Measurements from ENCODE around the gene NPBWR2.

Gene NPBWR2

DNA sequence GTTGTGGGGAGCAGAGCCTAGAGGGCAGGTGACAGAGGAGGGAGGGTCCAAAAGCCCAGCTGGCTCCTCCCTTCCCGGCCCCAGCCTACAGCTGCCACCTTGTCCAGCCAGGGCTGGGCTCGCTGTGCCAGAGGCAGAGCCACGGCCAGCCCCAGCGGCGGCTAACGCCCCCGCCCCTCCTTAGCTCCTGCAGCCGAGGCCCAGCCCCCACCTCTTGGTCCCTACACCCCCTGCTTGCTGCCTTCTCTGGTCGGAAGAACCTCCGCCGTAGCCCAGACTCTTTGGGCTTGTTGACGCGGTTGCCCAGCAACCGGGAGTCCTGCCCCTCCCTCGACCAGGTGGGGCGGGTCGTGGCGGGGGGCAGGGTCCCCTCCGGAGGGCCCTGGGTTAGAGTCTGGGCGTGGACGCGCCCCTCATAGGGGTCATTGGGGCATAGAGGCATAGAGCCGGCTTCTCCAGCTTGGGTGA, 22.6 kb downstream of the NPBWR2 start:
- DNase-seq (ENCODE audit: low read depth in 2 of 2), result no peak

DNA sequence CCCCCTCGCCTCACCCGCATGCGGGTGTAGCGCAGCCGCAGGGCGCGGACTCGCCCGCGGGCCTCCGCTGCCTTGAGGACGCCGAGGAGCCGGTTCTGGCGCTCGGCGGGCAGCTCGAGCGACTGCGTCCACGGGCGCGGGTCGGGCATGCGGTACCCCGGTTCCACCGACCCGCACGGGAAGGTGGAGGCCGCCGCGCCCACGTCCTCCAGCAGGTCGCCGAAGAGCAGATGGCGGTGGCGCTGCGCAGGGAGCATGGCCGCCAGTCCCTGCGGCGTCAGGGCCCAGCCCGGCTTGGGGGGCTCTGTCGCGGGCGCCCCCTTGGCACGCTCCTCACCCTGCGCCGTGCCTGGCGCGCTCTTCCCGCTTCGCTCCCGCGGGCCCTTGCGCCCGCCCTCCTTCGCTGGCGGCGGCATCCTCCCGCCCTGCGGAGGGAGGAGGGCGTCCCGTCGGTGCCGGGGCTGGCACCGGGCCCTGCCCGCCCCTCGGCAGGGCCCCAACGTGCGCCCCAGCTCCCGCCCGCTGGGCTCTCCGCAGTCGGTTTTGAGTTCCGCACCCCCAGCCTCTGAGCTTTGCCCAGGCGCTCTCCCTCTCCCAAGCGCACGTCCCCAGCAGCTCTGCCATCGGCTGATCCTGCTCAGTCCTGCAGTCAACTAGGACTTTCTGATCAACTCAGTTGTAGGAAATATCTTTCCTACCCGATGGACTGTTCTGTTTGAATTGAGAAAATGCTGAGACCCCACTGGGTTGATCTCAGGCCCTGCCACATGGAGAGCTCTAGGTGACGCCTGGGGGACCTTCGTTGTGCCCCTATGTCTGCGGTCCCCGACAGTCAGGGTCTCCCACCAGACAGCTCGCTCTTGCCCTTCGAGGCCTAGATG, 23.3 kb downstream of the NPBWR2 start, which contains the start of gene LKAAEAR1:
Gene LKAAEAR1, minus strand, starts transcription at position 595 of the 881 bp plus-strand sequence. Its CDS starts 179 bp downstream, at position 416.
- no peak for DNase-seq (ENCODE audit: low read depth in 2 of 2)

DNA sequence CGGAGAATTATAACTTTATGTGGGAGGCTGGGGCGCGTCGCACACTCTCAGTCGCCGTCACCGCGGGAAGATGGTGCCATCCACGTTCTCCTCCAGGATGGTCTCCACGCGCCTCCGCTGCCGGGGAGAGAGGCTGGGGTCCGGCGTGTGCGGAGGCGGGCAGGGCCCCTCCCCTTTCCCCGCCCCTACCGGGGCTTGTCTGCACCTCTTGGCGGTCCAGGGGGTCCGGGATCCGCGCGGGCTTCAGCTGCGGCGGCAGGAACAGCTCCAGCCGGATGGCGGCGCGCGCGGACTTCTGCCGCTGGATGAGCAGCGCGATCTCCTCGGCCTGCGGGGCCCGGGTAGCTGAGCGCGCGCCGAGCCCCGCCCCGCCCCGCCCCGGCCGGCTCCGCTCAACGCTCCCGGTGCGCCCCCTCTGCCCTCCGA, 24.0 kb downstream of the NPBWR2 start:
- peak; percentile 25 to 40 for DNase-seq (ENCODE audit: low read depth in 2 of 2)

DNA sequence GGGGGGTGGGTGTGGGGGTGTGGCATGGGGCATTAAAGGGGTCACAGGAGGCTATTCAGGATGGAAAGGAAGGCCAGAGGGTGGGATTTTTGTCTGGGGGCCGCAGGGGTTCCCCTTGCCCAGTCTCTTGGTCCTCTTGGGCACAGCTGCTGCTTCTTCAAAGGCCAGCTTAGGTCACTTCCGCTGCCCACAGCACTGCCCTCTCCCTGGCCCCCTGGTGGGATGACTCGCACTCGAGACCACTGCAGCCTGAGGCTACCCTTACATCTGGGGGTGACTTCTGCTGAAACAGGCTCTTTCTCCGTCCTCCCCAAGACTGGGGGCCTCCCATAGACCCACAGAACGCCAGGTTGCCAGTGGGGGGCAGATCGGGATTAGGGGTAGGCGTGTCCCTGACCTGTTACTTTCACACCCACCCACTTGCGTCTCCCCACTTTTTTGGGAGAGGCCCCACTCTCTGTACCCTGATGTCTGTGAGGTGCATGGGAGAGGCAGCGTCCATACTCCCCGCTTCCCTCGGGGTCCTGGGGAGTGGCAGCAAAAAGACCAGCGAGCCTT, 24.5 kb downstream of the NPBWR2 start:
- no peak for DNase-seq (ENCODE audit: low read depth in 2 of 2)

DNA sequence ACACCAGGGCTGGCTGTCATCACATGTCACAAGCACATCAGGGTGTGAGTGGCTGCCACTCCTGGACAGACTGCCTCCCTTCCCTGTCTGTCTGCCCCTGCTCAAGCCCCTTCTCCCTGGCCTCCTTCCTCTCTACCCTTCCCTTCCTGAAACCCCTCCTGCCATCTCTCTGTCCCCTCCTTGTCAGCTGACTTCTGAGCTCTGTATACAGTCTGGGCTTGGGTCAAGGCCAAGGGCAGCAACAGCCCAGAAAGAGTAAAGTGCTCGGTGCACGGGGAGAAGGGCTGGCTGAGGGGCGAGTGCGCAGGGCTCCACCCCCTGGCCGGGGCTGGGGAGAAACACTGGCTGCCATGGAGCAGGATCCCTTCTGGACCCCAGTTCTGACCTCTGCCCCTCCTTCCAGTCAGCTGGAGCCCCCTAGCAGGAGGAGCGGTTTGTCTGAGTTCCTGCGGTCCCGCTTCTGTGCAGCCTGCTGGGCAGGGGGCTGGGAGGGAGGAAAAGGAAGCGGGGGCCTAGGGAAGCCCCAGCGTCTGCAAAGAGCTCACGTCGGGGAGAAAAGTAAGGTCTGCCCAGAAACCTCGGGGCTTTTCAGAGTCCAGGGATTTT, 25.1 kb downstream of the NPBWR2 start:
- no peak for DNase-seq (ENCODE audit: low read depth in 2 of 2)

DNA sequence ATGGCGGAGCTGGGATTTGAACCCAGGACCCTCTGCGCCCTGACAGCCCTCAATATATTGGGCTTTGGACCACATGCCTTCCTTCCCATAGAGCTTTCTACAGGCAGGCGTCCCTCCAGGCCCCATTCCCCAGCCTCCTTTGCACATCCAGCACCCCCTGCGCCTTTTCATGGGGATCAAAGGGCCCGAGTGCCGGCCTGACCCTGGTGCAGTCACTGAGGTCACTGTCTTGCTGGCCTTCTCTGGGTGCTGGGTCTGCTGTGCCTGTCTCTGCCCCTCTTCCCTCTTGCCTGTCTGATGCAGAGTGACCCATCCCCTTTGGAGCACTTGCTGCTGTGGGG, 25.8 kb downstream of the NPBWR2 start:
- DNase-seq (ENCODE audit: low read depth in 2 of 2), result no peak

DNA sequence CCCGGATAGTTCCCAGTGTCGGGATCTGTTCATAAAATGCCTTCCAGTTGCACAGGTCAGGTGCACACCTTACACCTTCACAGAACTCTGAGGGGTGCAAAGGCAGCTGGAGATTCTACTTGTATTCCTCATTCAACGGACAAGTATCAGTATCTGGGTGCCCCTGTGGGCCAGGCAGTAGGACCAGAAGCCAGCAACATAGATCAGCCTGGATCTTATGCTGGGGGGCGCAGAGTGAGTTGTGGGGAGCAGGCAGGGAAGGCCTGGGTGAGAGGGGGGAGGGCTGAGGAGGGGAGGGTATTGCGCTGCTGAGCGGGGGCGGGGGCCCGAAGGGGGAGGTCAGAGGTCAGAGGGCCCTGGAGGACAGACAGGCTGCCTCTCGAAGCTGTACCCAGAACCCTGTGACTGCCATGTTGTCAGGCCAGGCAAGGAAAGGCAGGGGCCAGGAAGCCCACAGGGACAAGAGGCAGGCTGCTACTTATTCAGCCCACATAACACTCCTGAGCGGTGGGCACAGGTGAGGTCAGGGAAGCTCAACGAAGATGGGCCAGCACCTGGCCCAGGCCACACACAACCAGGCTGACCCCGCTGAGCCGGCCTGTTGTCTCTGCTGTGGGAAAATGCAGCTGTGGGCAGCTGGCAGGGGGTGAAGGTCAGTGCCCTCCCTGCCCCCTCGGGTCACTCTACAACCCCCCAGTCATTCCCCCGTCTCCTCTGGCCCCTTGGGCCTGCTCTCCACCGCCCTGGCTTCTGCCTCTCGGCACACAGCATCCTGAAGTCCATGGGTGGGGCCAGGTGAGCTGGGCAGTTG, 26.3 kb downstream of the NPBWR2 start:
- no peak for DNase-seq (ENCODE audit: low read depth in 2 of 2)

DNA sequence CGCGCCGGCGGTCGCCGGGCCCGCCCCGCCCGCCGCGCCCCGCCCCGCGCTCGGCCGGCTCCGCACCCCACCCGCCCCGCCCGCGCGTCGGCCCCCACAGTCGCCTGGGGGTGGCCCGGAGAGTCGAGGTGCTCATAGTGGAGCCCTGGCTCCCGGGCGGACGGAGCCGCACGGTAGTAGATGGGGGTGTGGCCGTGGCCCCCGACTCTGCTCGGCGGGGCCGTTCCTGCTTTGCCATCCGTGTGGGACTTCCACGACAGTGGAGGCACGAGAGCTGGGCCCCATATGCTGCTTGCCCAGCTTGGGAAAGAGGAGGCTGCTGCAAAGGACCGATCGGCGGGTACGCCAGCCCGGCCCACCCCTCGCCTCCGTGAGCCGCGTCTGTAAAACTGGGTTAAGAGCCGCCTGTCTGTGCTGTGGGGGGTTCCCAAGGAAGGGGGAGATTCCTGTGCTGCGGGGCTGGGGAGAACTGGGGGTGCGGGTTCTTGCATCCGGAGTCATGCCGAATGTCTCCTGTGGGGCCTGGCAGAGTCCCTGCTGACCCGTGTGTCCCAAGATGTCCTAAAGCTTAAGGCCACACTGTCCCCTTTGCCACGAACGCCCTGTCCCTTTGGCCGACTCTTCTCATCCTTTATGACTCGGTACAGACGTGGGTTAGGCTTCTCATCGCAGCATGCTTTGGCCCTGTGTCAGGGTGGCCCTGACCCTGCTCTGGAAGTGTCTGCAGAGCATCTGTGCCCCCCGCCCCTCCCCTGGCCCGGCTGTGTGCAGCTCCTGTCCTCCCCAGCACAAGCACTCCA, 27.2 kb downstream of the NPBWR2 start, which contains the start of gene OPRL1:
Gene OPRL1, plus strand, starts transcription at position 70 of the 800 bp plus-strand sequence. CDS start 12,639 bp downstream, outside the sequence.
- DNase-seq (ENCODE audit: low read depth in 2 of 2), result no peak

DNA sequence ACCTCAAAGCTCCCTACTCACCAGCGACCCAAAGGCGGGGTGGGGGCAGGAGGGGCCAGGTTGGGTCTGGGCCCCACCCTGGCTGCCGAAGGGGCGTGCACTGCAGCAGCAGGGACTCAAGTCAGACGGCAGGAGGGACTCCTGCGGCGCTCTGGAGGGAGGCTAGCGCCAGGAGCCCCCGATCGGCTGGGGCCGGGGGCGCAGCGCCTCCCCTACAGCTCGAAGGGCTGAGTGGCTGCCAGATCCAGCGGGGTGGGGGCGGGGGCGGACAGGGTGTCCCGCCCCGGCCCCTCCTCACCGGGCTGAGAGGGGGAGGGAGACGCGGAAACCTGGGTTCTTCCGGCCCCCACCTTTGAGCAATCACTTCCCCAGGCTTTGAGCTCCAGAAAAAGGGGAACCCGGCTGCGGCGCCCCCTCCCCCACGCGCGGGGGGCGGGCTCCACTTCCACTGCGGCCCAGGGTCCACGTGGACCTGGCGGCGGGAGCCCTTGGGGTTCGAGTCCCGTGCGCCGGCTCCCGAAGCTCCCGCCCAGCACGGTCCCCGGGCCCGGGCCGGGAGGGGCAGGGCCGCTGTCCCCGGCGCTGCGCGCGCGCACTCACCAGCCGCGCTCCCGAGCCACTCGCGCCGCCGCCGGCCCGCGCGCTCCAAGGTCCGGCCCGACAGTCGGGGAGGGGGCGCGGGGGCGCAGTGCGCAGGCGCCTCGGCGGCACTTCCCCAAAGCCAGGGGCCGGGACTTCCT, 27.9 kb downstream of the NPBWR2 start, which contains the start of gene RGS19:
Gene RGS19, minus strand, starts transcription at position 246 of the 740 bp plus-strand sequence. CDS start 2,632 bp downstream, outside the sequence.
- peak; percentile 29 to 50 for DNase-seq (ENCODE audit: low read depth in 2 of 2)

DNA sequence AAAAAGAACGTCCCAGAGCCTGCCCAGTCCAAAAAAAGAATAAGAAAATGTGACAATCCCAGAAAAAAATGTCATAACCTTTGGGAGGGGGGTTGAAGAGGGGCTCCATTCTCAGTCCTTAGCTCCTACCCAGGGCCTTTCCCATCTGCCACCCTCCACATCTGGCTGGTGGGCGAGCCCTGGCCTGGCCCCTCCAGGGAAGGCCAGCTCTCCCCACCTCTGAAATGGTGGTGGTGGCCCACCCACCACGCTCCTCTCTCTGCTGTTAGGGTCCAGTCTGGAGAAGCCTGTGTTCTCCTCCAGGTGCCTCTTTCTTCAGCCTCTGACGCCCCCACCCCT, 28.5 kb downstream of the NPBWR2 start:
- no peak for DNase-seq (ENCODE audit: low read depth in 2 of 2)

DNA sequence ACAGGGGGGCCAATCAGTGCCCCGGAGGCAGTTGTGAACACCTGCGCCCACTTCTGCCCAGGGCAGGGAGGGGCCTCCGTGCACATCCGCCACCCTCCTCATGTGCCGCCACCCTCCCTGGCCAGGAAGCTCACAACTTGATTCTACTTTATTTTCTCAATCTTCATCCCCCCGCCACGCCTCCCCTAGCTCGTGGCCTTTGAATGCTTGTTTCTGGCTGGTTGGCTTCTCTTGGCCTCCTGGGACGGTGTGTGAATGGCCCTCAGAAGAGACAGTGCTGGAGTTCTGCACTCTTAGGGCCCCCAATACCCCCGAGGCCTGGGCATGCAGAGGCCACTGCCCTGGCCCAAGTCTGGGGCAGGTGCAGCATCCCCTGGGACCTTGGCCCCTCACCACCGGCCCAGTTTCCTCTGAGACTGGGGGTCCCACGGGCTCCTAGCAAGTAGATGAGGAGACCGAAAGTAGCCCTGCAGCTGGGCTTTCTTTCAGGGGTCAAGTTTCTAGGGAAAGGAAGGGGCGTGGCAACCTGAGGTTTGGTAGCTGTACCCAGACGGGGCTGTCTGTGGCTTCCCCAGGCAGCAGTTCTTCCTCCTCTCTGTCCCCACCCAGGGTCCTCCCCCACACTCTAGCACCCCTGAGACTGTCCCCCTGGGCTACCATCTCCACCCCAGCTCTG, 29.4 kb downstream of the NPBWR2 start:
- peak; percentile 29 to 39 for DNase-seq (ENCODE audit: low read depth in 2 of 2)

DNA sequence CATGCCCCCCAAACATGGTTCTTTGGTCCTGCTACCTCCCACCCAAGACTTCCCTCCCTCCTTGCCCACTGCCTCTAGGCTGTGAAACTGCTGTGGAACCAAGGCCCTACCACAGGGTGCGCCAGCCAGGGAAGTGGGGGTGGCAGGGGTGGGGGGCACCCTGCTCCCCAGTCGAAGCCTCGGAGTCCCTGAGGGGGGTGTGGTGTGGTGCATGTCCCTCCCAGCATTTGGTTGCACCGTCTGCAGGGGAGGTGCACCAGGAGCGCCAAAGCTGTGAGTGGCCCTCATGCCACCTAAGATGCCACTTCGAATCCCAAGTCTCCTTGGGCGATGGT, 29.9 kb downstream of the NPBWR2 start:
- no peak for DNase-seq (ENCODE audit: low read depth in 2 of 2)

DNA sequence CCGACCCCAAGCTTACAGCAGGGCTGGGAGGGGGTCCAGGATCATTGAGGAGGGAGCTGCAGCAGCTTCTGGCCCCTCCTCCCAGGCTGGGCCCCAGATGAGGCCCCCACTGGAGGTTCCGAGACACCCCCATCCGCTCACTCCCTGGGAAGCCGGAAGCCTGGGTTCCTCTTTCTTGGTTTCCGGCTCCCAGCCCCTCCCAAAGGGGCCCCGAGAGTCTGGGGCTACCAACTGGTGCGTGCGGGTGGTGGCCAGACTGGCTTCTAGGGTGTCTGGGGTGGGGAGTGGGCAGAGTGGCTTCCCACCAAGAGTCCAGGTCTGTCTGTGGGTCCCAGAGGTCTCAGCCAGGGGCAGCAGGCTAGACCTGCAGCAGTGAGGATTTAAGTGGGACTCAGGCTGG, 30.3 kb downstream of the NPBWR2 start:
- no peak for DNase-seq (ENCODE audit: low read depth in 2 of 2)

DNA sequence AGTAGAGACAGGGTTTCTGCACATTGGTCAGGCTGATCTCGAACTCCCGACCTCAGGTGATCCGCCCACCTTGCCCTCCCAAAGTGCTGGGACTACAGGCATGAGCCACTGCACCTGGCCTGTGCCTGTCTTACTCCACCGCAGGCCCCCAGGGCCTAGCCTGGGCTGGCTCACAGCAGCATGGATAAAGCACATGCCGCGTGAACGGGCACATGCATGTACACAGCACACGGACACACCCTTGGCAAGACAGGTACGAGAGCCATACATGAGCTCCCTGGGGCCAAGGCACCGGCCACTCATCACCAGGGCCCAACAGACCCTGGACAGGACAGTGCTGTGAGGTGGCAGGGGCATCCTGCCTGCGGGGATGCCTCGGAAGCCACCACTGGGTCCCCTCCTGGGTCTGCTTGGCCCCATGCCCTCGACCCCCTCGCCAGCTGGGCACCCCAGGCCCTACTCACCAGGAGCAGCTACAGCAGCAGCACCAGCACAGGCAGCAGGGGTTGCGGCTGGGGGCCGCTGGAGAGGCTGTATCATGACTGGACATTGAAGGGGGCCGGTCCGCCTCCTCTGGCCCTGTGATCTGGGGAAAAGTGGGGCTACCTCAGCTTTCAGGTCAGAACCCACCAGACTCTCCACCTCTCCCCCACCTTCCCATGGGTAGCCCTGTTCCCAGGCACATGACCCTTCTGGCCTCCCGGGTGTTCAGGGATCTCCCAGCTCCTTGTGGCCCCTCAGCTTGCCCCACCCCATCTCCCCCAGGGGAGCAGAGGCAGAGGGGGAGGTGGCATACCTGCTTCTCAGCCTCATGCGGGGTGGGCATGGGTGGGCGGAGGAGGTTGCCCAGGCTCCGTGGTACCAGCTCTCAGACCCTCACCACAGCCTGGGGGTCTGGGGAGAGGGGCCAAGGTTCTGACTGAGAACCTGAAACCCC, 31.0 kb downstream of the NPBWR2 start:
- no peak for DNase-seq (ENCODE audit: low read depth in 2 of 2)

DNA sequence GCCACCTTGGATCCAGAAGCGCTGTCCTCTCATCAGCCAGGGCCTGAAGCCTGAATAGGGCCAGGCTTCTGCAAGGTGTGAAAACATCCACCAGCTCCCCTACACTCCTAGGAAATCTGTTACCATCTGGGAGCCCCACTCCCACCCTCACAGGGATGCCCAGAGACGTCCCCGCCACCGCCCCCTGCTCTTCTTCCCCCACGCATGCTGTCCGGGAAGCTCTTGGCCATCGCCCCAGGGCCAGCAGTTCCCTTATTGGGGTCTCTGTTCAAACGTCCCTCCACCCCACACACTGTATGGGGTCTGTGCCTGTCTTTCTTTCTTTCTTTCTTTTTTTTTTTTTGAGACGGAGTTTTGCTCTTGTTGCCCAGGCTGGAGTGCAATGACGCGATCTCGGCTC, 31.8 kb downstream of the NPBWR2 start:
- DNase-seq (ENCODE audit: low read depth in 2 of 2), result no peak

DNA sequence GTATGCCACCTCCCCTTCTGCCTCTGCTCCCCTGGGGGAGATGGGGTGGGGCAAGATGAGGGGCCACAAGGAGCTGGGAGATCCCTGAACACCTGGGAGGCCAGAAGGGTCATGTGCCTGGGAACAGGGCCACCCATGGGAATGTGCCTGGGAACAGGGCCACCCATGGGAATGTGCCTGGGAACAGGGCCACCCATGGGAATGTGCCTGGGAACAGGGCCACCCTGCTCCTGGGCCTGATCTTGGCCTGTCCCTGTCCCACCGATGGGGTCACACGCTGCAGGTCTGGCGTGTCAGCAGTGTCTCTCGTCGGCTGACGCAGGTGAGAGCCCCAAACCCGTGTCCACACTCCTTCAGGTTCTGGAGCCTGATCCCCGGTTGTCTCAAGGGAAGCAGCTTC, 32.4 kb downstream of the NPBWR2 start:
- no peak for DNase-seq (ENCODE audit: low read depth in 2 of 2)

DNA sequence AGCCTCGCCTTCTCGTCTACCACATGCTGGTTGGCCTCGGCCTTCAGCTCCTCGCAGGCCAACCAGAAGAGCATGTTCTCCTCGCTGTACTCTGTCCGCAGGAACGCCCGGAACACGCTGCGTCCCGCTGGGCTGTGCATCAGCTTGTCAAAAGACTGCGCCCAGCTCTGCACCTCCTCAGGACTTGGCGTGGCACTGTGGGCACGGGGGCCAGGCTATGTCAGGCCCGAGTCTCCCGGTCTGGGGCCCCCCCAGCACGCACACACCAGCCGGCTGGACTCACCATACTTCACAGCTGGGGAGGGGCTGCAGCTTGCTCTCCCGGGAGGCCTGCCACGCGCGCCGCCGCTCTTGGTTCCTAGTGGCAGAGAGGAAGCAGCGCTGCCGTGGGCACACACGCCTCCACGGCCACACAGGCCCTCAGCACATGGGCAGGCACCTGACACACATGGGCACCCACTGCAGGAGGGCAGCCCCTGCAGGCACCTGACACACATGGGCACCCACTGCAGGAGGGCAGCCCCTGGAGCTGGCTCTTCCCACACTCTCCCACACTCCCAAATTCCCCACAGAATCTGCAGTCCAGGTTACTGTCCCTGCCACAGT, 33.1 kb downstream of the NPBWR2 start:
- no peak for DNase-seq (ENCODE audit: low read depth in 2 of 2)

DNA sequence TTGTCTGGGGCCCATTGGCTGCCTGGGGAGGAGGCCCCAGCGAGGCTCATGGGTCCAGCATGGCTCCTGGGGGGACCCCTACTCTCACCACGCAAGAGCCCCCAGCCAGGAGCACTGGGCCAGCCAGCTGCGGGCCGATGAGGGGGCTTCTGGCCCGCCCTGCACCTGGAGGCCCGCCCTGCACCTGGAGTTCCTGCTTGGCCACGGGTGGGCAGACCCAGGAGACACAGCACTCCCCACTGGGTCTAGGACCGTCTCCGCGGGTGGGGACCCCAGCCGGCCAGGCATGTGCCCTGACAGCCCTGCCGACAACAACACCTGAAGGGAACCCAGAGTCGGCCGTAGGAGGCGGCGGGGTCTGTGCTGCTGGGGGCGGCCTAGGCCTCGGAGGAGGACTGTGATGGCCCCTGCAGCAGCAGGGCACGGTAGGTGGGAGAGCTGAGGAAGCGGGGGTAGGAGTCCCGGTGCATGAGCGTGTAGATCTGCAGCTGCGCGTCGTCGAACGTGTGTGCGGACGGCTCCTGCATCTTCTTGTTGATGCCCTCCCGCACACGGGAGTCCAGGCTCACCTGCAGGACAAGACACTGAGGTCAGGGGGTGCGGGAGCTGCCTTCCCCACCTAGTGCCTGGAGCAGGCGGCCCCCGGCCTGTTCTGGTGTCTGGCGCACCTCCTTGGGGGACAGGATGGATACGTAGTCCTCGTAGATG, 33.7 kb downstream of the NPBWR2 start:
- no peak for DNase-seq (ENCODE audit: low read depth in 2 of 2)

Measured in stimulated activated CD8-positive, alpha-beta memory T cell treated with anti-CD3 and anti-CD28 coated beads, Interleukin-2, amount 100 ng/mL, for 1 hour (primary cell).